Transverse colon (tissue), 4 donors: Measurements from ENCODE around the gene RASGEF1C. TPM values are rescaled to one million over a fixed set of nuclear protein-coding genes. Genes with fewer than 3 reads are reported as not detected.

Experiments used
- DNase-seq: peaks from one replicate; pipeline ENCODE4 v3.0.0-alpha.2; 2019
- H3K27ac ChIP-seq, 4 donors: fragments of 200-600 bp; sonication (generic); 2 replicates each; pipeline ENCODE4 v1.5.1; 2016 to 2018; ENCODE audit warnings: inconsistent platforms in 4 of 4
- H3K27me3 ChIP-seq: fragments of 200-600 bp; sonication (generic); 2 replicates; pipeline ENCODE4 v1.5.1; 2017; ENCODE audit warnings: inconsistent platforms
- H3K36me3 ChIP-seq, 4 donors: fragments of 200-600 bp; sonication (generic); 2 replicates each; pipeline ENCODE4 v1.5.1; 2017 to 2019; ENCODE audit warnings: inconsistent platforms in 4 of 4
- H3K4me1 ChIP-seq, 4 donors: fragments of 200-600 bp; sonication (generic); 2 replicates each; pipeline ENCODE4 v1.5.1; 2017 to 2020; ENCODE audit warnings: inconsistent platforms in 4 of 4
- H3K4me3 ChIP-seq, 4 donors: fragments of 200-600 bp; sonication (generic); 1 replicate in 1 of 4; 2 replicates in 3 of 4; pipeline versions ENCODE4 v1.5.1 to v1.6.1; 2017 to 2019; ENCODE audit warnings: inconsistent platforms in 4 of 4
- H3K9me3 ChIP-seq, 2 donors: fragments of 200-600 bp; sonication (generic); 2 replicates each; pipeline ENCODE4 v1.5.1; 2017 to 2019; ENCODE audit warnings: inconsistent platforms in 2 of 2
- CTCF ChIP-seq, 5 experiments: fragments of 200-600 bp in 3 of 5; fragments of 450-650 bp in 2 of 5; sonication (generic) in 3 of 5; IDR thresholded peaks; 1 replicate in 2 of 5; 2 replicates in 3 of 5; pipeline ENCODE4 v1.5.1; 2016 to 2017; ENCODE audit warnings: antibody characterized with exemption in 5 of 5, inconsistent platforms in 3 of 5, mild to moderate bottlenecking in 2 of 5, moderate library complexity in 1 of 5
- EP300 ChIP-seq: sonication (generic); formaldehyde crosslinking; IDR thresholded peaks from one replicate; pipeline ENCODE4 v1.6.1; 2017; ENCODE audit warnings: antibody characterized with exemption, low read depth
- POLR2A ChIP-seq: fragments of 450-650 bp; IDR thresholded peaks from one replicate; pipeline ENCODE4 v1.6.1; 2016; ENCODE audit warnings: antibody characterized with exemption, mild to moderate bottlenecking, moderate library complexity
- POLR2AphosphoS5 ChIP-seq, 3 donors: sonication (generic); formaldehyde crosslinking; IDR thresholded peaks; one replicate each; pipeline ENCODE4 v1.6.1; 2016; ENCODE audit warnings: antibody characterized with exemption in 3 of 3
- WGBS, 2 donors: methylation state at CpG; one replicate each; pipeline ENCODE4 v1.1.5; 2018; ENCODE audit warnings: low coverage in 1 of 2; 5-methylcytosine and 5-hydroxymethylcytosine counted together
- in situ Hi-C, 4 donors: fragments of 200-750 bp; cut with MboI; loops; one replicate each; pipeline versions ENCODE4 v1.15.0 to v1.15.1; 2017; ENCODE audit warnings: low sequenced_read_pairs in 3 of 4, low pct_ligation_motif_present in 1 of 4, low pct_unique_long_range_greater_than_20kb in 1 of 4
- intact Hi-C: fragments of 100-400 bp; cut with DNase I; formaldehyde crosslinking; loops from one replicate; pipeline ENCODE4 v1.15.1; 2023; ENCODE audit warnings: low total_unique reads
- total RNA-seq, 4 donors: library from RNA; depleted of rRNA; stranded (reverse); fragments of >200 nt; gene quantifications; one replicate each; pipeline ENCODE4 v1.1.0, GENCODE V29; 2016

RASGEF1C gene
- total RNA-seq, 4 donors from 2014 or later, result 0.14 to 3.0 TPM; not detected in 2

GRCh38 chr5:180078348-180078747 lies 130.7 kb downstream of the RASGEF1C start:
- H3K4me3 ChIP-seq, result no peak overlapping the region
- intact Hi-C loops, result no loop called here
- TF ChIP-seq POLR2AphosphoS5 (IDR thresholded peaks at IDR 0.05) (no peak), EP300 (no peak), POLR2A (no peak), CTCF (IDR thresholded peaks at IDR 0.05) (no peak)
- peaks cover 10% of the 10 kb centered on the region for H3K27me3 ChIP-seq
- H3K27ac ChIP-seq, result no peak overlapping the region
- WGBS, 2 donors, result 66 to 81% methylated on average over 9 of the region's 9 CpGs
- no peaks in the 10 kb centered on the region for H3K4me1 ChIP-seq
- no peaks in the 10 kb centered on the region for H3K9me3 ChIP-seq
- no peak for DNase-seq
- in situ Hi-C loops, result loop anchor here in 1 of 4 donors (25.0 kb wide), 2 partner anchors 91 to 166 kb away; partner anchors contain the start of gene TBC1D9B
- H3K36me3 ChIP-seq, result no peaks in the 10 kb centered on the region

GRCh38 chr5:180077594-180078284 lies 131.3 kb downstream of the RASGEF1C start:
- DNase-seq, result no peak
- Histone ChIP-seq H3K36me3 (no peaks in the 10 kb centered on the region), H3K4me1 (no peaks in the 10 kb centered on the region), H3K27ac (no peak overlapping the region), H3K9me3 (no peaks in the 10 kb centered on the region), H3K4me3 (no peak overlapping the region), H3K27me3 (peaks cover 10% of the 10 kb centered on the region)
- in situ Hi-C loops (loop anchor here in 1 of 4 donors (25.0 kb wide), 2 partner anchors 90 to 165 kb away; partner anchors contain the start of gene TBC1D9B), intact Hi-C loops (no loop called here)
- 80 to 83% methylated on average over 5 to 9 of the region's 9 CpGs for WGBS, 2 donors
- TF ChIP-seq POLR2AphosphoS5 (IDR thresholded peaks at IDR 0.05) (no peak), POLR2A (no peak), EP300 (no peak), CTCF (IDR thresholded peaks at IDR 0.05) (no peak)

GRCh38 chr5:180075703-180076102 lies 133.3 kb downstream of the RASGEF1C start:
- TF ChIP-seq CTCF (IDR thresholded peaks at IDR 0.05) (no peak), POLR2A (no peak)
- no peak for DNase-seq
- peaks cover 10% of the 10 kb centered on the region for H3K27me3 ChIP-seq
- in situ Hi-C loops (loop anchor here in 1 of 4 donors (25.0 kb wide), 2 partner anchors 88 to 163 kb away; partner anchors contain the start of gene TBC1D9B), intact Hi-C loops (no loop called here)
- H3K27ac ChIP-seq, result no peak overlapping the region
- H3K4me3 ChIP-seq, result no peak overlapping the region
- 58 to 69% methylated on average over 1 of the region's 1 CpG for WGBS, 2 donors
- peaks cover 0 to 6% (median 1%) of the 10 kb centered on the region in 4 donors for H3K4me1 ChIP-seq
- H3K9me3 ChIP-seq, result no peaks in the 10 kb centered on the region
- no peaks in the 10 kb centered on the region for H3K36me3 ChIP-seq

GRCh38 chr5:180074462-180074861 lies 134.5 kb downstream of the RASGEF1C start:
- H3K9me3 ChIP-seq, result no peaks in the 10 kb centered on the region
- H3K4me1 ChIP-seq, result peaks cover 0 to 19% (median 11%) of the 10 kb centered on the region in 4 donors
- H3K27ac ChIP-seq, result no peak overlapping the region
- peaks cover 4% of the 10 kb centered on the region for H3K27me3 ChIP-seq
- in situ Hi-C loops, result no loop called here
- H3K36me3 ChIP-seq, result no peaks in the 10 kb centered on the region
- DNase-seq, result no peak
- WGBS, 2 donors, result 68 to 84% methylated on average over 4 of the region's 4 CpGs
- intact Hi-C loops, result no loop called here
- H3K4me3 ChIP-seq, result no peak overlapping the region
- TF ChIP-seq CTCF (IDR thresholded peaks at IDR 0.05), result no peak
- no peak for TF ChIP-seq EP300
- TF ChIP-seq POLR2A, result no peak
- TF ChIP-seq POLR2AphosphoS5 (IDR thresholded peaks at IDR 0.05), result no peak
